Trophoblast cell (in vitro differentiated cells and primary cell): Measurements from ENCODE around the gene TWIST2.

Source experiments
- DNase-seq, 2 donors: peaks; one replicate each; pipeline ENCODE4 v3.0.0-alpha.2; 2016
- H2AFZ ChIP-seq: 2 replicates; pipeline ENCODE4 v1.6.1; 2013; ENCODE audit warnings: low read length, moderate library complexity, mild to moderate bottlenecking; ENCODE audit not compliant: insufficient read depth, poor library complexity
- H2AK5ac ChIP-seq: 2 replicates; pipeline ENCODE4 v1.6.1; 2013; ENCODE audit warnings: mild to moderate bottlenecking, low read length
- H2BK120ac ChIP-seq: 2 replicates; pipeline ENCODE4 v1.6.1; 2013; ENCODE audit warnings: low read length, mild to moderate bottlenecking, moderate library complexity; ENCODE audit not compliant: insufficient read depth, poor library complexity
- H2BK12ac ChIP-seq: 2 replicates; pipeline ENCODE4 v1.6.1; 2013; ENCODE audit warnings: mild to moderate bottlenecking, low read length, moderate library complexity
- H2BK5ac ChIP-seq: 2 replicates; pipeline ENCODE4 v1.6.1; 2013; ENCODE audit warnings: low read length, low read depth, moderate library complexity, mild to moderate bottlenecking; ENCODE audit not compliant: poor library complexity
- H3K14ac ChIP-seq: 2 replicates; pipeline ENCODE4 v1.6.1; 2013; ENCODE audit warnings: mild to moderate bottlenecking, low read length
- H3K18ac ChIP-seq: 2 replicates; pipeline ENCODE4 v1.6.1; 2013; ENCODE audit warnings: mild to moderate bottlenecking, low read length
- H3K23ac ChIP-seq: 2 replicates; pipeline ENCODE4 v1.6.1; 2013; ENCODE audit warnings: low read length
- H3K27ac ChIP-seq: 2 replicates; pipeline ENCODE4 v1.5.1; 2013; ENCODE audit warnings: low read depth, mild to moderate bottlenecking, inconsistent platforms, low read length, moderate library complexity
- H3K27me3 ChIP-seq: 2 replicates; pipeline ENCODE4 v1.6.1; 2013; ENCODE audit warnings: inconsistent platforms, mild to moderate bottlenecking, low read length, moderate library complexity; ENCODE audit not compliant: insufficient read depth
- H3K36me3 ChIP-seq, 2 experiments: 1 replicate in 1 of 2; 2 replicates in 1 of 2; pipeline ENCODE4 v1.6.1; 2013; ENCODE audit warnings: low read length in 2 of 2, mild to moderate bottlenecking in 2 of 2, moderate library complexity in 1 of 2; ENCODE audit not compliant: insufficient read depth in 2 of 2, control insufficient read depth in 1 of 2
- H3K4ac ChIP-seq: 2 replicates; pipeline ENCODE4 v1.6.1; 2013; ENCODE audit warnings: low read depth, mild to moderate bottlenecking, low read length, moderate library complexity
- H3K4me1 ChIP-seq, 2 experiments: 1 replicate in 1 of 2; 2 replicates in 1 of 2; pipeline ENCODE4 v1.6.1; 2013; ENCODE audit warnings: low read length in 2 of 2, mild to moderate bottlenecking in 2 of 2, moderate library complexity in 1 of 2; ENCODE audit not compliant: insufficient read depth in 2 of 2, control insufficient read depth in 1 of 2
- H3K4me2 ChIP-seq: 2 replicates; pipeline ENCODE4 v1.6.1; 2013; ENCODE audit warnings: inconsistent platforms, mild to moderate bottlenecking, low read length, moderate library complexity
- H3K4me3 ChIP-seq: 2 replicates; pipeline ENCODE4 v1.5.1; 2013; ENCODE audit warnings: mild to moderate bottlenecking, low read depth, low read length, inconsistent platforms
- H3K79me1 ChIP-seq: one replicate; pipeline ENCODE4 v1.6.1; 2013; ENCODE audit warnings: low read length
- H3K79me2 ChIP-seq: 2 replicates; pipeline ENCODE4 v1.6.1; 2013; ENCODE audit warnings: low read length, mild to moderate bottlenecking; ENCODE audit not compliant: control insufficient read depth, insufficient read depth, poor library complexity
- H3K9ac ChIP-seq: 2 replicates; pipeline ENCODE4 v1.6.1; 2013; ENCODE audit warnings: mild to moderate bottlenecking, low read length
- H3K9me3 ChIP-seq: 2 replicates; pipeline ENCODE4 v1.6.1; 2013; ENCODE audit warnings: low read depth, mild to moderate bottlenecking, control low read depth, inconsistent platforms, low read length; ENCODE audit not compliant: insufficient read depth
- H4K12ac ChIP-seq: 2 replicates; pipeline ENCODE4 v1.6.1; 2013; ENCODE audit warnings: low read depth, mild to moderate bottlenecking, low read length, moderate library complexity
- H4K8ac ChIP-seq: 2 replicates; pipeline ENCODE4 v1.6.1; 2013; ENCODE audit warnings: low read depth, mild to moderate bottlenecking, low read length, moderate library complexity
- H4K91ac ChIP-seq: one replicate; pipeline ENCODE4 v1.6.1; 2013; ENCODE audit warnings: low read depth, mild to moderate bottlenecking, low read length, moderate library complexity
- WGBS: extraction: QIAGEN DNeasy Blood & Tissue Kit; methylation state at CpG from one replicate; pipeline ENCODE4 v1.1.7; 2013; ENCODE audit warnings: missing lambda C conversion rate; ENCODE audit not compliant: insufficient read length, insufficient coverage; ENCODE audit errors: extremely low coverage; 5-methylcytosine and 5-hydroxymethylcytosine counted together

Gene TWIST2

GRCh38 chr2:238821391-238821790 is 26.5 kb upstream of the TWIST2 start:
- Histone ChIP-seq H2BK120ac (no peak overlapping the region), H3K27me3 (no peaks in the 10 kb centered on the region), H2BK5ac (no peak overlapping the region), H4K91ac (no peak overlapping the region), H3K79me1 (no peaks in the 10 kb centered on the region), H3K14ac (no peak overlapping the region), H3K9ac (no peak overlapping the region), H2AK5ac (no peak overlapping the region), H3K4me1 (no peaks in the 10 kb centered on the region), H3K36me3 (no peaks in the 10 kb centered on the region), H3K4ac (no peak overlapping the region), H3K4me3 (no peak overlapping the region), H3K18ac (no peak overlapping the region), H3K27ac (no peak overlapping the region), H3K4me2 (no peak overlapping the region), H2AFZ (no peak overlapping the region), H4K12ac (no peak overlapping the region), H4K8ac (no peak overlapping the region), H2BK12ac (no peak overlapping the region), H3K9me3 (peaks cover 12% of the 10 kb centered on the region), H3K23ac (no peak overlapping the region), H3K79me2 (no peaks in the 10 kb centered on the region)
- no CpG with 5 or more reads among the region's 9 CpGs for WGBS
- no peak for DNase-seq

GRCh38 chr2:238821944-238822670 is 25.8 kb upstream of the TWIST2 start:
- Histone ChIP-seq H4K8ac (no peak overlapping the region), H3K9me3 (peaks cover 12% of the 10 kb centered on the region), H4K91ac (no peak overlapping the region)

GRCh38 chr2:238822955-238823354 is 24.9 kb upstream of the TWIST2 start:
- no peak overlapping the region for H2AK5ac ChIP-seq
- H3K4ac ChIP-seq = no peak overlapping the region
- no peak overlapping the region for H2BK12ac ChIP-seq
- no peak overlapping the region for H2BK5ac ChIP-seq
- no peak for DNase-seq
- H2BK120ac ChIP-seq = no peak overlapping the region
- no peak overlapping the region for H3K4me2 ChIP-seq
- H4K12ac ChIP-seq = no peak overlapping the region
- H3K23ac ChIP-seq = no peak overlapping the region
- H2AFZ ChIP-seq = no peak overlapping the region
- H3K14ac ChIP-seq = no peak overlapping the region
- peaks cover 12% of the 10 kb centered on the region for H3K9me3 ChIP-seq
- no peaks in the 10 kb centered on the region for H3K79me2 ChIP-seq
- no peaks in the 10 kb centered on the region for H3K4me1 ChIP-seq
- H3K4me3 ChIP-seq = no peak overlapping the region
- no peak overlapping the region for H4K91ac ChIP-seq
- H3K18ac ChIP-seq = no peak overlapping the region
- no CpG with 5 or more reads among the region's 1 CpG for WGBS
- no peak overlapping the region for H4K8ac ChIP-seq
- no peak overlapping the region for H3K9ac ChIP-seq
- no peaks in the 10 kb centered on the region for H3K36me3 ChIP-seq
- no peaks in the 10 kb centered on the region for H3K27me3 ChIP-seq
- H3K27ac ChIP-seq = no peak overlapping the region
- H3K79me1 ChIP-seq = no peaks in the 10 kb centered on the region

More at GRCh38 chr2:238821944-238822670, 25.8 kb upstream of the TWIST2 start:
- Histone ChIP-seq H4K12ac (no peak overlapping the region), H3K18ac (no peak overlapping the region), H3K14ac (no peak overlapping the region), H3K79me1 (no peaks in the 10 kb centered on the region), H3K4me1 (no peaks in the 10 kb centered on the region), H3K27ac (no peak overlapping the region), H2BK12ac (no peak overlapping the region), H3K4ac (no peak overlapping the region), H2AK5ac (no peak overlapping the region), H3K4me3 (no peak overlapping the region), H3K9ac (no peak overlapping the region), H2BK5ac (no peak overlapping the region), H3K4me2 (no peak overlapping the region), H3K27me3 (no peaks in the 10 kb centered on the region), H3K23ac (no peak overlapping the region), H3K79me2 (no peaks in the 10 kb centered on the region), H3K36me3 (no peaks in the 10 kb centered on the region), H2BK120ac (no peak overlapping the region), H2AFZ (no peak overlapping the region)
- no CpG with 5 or more reads among the region's 10 CpGs for WGBS
- no peak for DNase-seq

- no CpG with 5 or more reads among the region's 2 CpGs for WGBS
- H4K91ac ChIP-seq = no peak overlapping the region
- DNase-seq = no peak
- no peaks in the 10 kb centered on the region for H3K36me3 ChIP-seq
- H3K27me3 ChIP-seq = no peaks in the 10 kb centered on the region
- H3K9ac ChIP-seq = no peak overlapping the region
- no peak overlapping the region for H3K4ac ChIP-seq
- no peak overlapping the region for H4K8ac ChIP-seq
- no peaks in the 10 kb centered on the region for H3K79me2 ChIP-seq
- H3K4me1 ChIP-seq = no peaks in the 10 kb centered on the region
- no peak overlapping the region for H4K12ac ChIP-seq
- no peak overlapping the region for H3K4me3 ChIP-seq
- no peak overlapping the region for H2BK120ac ChIP-seq
- H2BK5ac ChIP-seq = no peak overlapping the region
- no peak overlapping the region for H2AFZ ChIP-seq
- no peak overlapping the region for H2BK12ac ChIP-seq
- H3K27ac ChIP-seq = no peak overlapping the region
- no peak overlapping the region for H3K23ac ChIP-seq
- no peaks in the 10 kb centered on the region for H3K79me1 ChIP-seq
- no peak overlapping the region for H3K4me2 ChIP-seq
- no peak overlapping the region for H3K14ac ChIP-seq
- no peaks in the 10 kb centered on the region for H3K9me3 ChIP-seq
- H2AK5ac ChIP-seq = no peak overlapping the region
- no peak overlapping the region for H3K18ac ChIP-seq
Observed at GRCh38 chr2:238831177-238831576, 16.7 kb upstream of the TWIST2 start.
